Measurements from ENCODE around the gene CAPN6.

Gene CAPN6

GRCh38 chrX:111199505-111199904 lies 70.8 kb downstream of the CAPN6 start:
- DNase-seq = no peak

All from NCI-H226 (cell line).